Measurements from ENCODE around the gene PMF1.

PMF1 gene

GRCh38 chr1:156268336-156268735, 55.5 kb downstream of the PMF1 start:
- DNase-seq: no peak
- no peak for ATAC-seq

- ATAC-seq (no peak), DNase-seq (no peak)
These were observed 57.5 kb downstream of the PMF1 start for GRCh38 chr1:156270314-156270713.

- no peak for ATAC-seq
- no peak for DNase-seq
These were observed 63.7 kb downstream of the PMF1 start for GRCh38 chr1:156276532-156276931.

GRCh38 chr1:156276966-156277381, 64.2 kb downstream of the PMF1 start:
- ATAC-seq (no peak), DNase-seq (no peak)

- ATAC-seq: no peak
These were observed 67.0 kb downstream of the PMF1 start for GRCh38 chr1:156279837-156280236.

GRCh38 chr1:156281281-156281680, 68.5 kb downstream of the PMF1 start:
- peak; percentile 79 for ATAC-seq
- peak; percentile 68 for DNase-seq

More at GRCh38 chr1:156279837-156280236, 67.0 kb downstream of the PMF1 start:
- no peak for DNase-seq

- DNase-seq (peak; percentile 60), ATAC-seq (peak; percentile 10)
These were observed 69.1 kb downstream of the PMF1 start for GRCh38 chr1:156281693-156282478.

- ATAC-seq (peak; percentile 90), DNase-seq (peak; percentile 95)
These were observed 69.8 kb downstream of the PMF1 start, which contains the start of gene SMG5 for GRCh38 chr1:156282479-156283222. TSS of gene SMG5 (minus strand) at chr1:156282825. CDS start at chr1:156282680, 145 bp downstream.

GRCh38 chr1:156283521-156283920, 70.7 kb downstream of the PMF1 start:
- DNase-seq (no peak), ATAC-seq (no peak)

GRCh38 chr1:156284112-156284511, 71.3 kb downstream of the PMF1 start, which contains the start of gene TMEM79:
TSS of gene TMEM79 (plus strand) at chr1:156284325. CDS start at chr1:156285227, 902 bp downstream.
- DNase-seq: no peak
- ATAC-seq: no peak

GRCh38 chr1:156284757-156285156, 72.0 kb downstream of the PMF1 start:
- no peak for DNase-seq
- no peak for ATAC-seq

- no peak for ATAC-seq
- DNase-seq: no peak
These were observed 72.6 kb downstream of the PMF1 start for GRCh38 chr1:156285437-156285836.

- DNase-seq: no peak
- ATAC-seq: no peak
These were observed 73.3 kb downstream of the PMF1 start for GRCh38 chr1:156286061-156286460.

Data from stimulated activated naive CD8-positive, alpha-beta T cell treated with anti-CD3 and anti-CD28 coated beads, Interleukin-15, Interleukin-2, amounts not matched to agents 100 U/mL and 50 U/mL, for 24 hours (primary cell).